Ishikawa (cell line): ENCODE measurements around the gene MUC15.

Experiments used
- CEBPB ChIP-seq: IDR thresholded peaks from 2 replicates; pipeline ENCODE4 v1.6.1; 2012
- EP300 ChIP-seq: IDR thresholded peaks from 2 replicates; pipeline ENCODE4 v1.6.1; 2012; ENCODE audit warnings: borderline replicate concordance
- RAD21 ChIP-seq: IDR thresholded peaks from 2 replicates; pipeline ENCODE4 v1.6.1; 2012; ENCODE audit warnings: low read depth
- TCF12 ChIP-seq: IDR thresholded peaks from 2 replicates; pipeline ENCODE4 v1.6.1; 2012; ENCODE audit warnings: low read depth
- YY1 ChIP-seq: IDR thresholded peaks from 2 replicates; pipeline ENCODE4 v1.6.1; 2012; ENCODE audit warnings: low read depth
- ZBTB7A ChIP-seq: IDR thresholded peaks from 2 replicates; pipeline ENCODE4 v1.6.1; 2012; ENCODE audit warnings: low read depth
- TF ChIP-seq, protein P1 (sequence below): IDR thresholded peaks from 2 replicates; pipeline ENCODE4 v1.6.1; 2012; ENCODE audit warnings: low read depth, mild to moderate bottlenecking
- TF ChIP-seq, protein P2 (sequence below): IDR thresholded peaks from 2 replicates; pipeline ENCODE4 v1.6.1; 2012

DNA sequence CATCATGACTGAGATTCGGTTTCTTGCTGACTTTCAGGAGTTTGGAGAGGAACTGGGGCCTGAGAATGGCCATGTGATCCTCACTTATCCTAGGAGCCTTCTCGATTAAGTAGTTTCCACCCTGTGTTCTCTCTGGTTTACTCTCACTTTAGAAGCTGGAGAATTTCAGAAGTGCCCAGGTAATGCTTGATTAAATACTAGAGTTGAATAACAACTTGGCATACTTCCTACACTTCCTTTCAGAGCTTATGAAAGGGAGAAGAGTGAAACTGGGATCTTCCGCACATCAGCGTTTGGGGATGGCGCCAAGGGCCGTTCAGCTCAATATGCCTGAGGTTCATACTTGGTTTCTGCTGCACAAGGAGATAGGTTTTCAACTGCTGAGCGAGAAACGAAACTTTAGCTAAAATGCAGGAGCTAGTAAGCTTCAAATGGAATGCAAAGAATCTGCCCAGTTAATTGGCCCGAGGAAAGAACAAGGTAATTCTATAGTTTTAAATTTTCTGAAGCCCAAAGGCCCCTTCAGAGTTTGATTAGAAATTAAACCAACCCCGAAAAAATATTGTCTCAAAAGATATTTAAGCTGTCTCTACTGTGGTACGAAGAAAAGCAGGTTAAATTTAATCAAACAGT is 823 bp upstream of the MUC15 start:
- TF ChIP-seq CEBPB (no peak), EP300 (no peak), ZBTB7A (no peak), RAD21 (no peak), TCF12 (no peak), YY1 (no peak)
- TF ChIP-seq, protein P1, sequence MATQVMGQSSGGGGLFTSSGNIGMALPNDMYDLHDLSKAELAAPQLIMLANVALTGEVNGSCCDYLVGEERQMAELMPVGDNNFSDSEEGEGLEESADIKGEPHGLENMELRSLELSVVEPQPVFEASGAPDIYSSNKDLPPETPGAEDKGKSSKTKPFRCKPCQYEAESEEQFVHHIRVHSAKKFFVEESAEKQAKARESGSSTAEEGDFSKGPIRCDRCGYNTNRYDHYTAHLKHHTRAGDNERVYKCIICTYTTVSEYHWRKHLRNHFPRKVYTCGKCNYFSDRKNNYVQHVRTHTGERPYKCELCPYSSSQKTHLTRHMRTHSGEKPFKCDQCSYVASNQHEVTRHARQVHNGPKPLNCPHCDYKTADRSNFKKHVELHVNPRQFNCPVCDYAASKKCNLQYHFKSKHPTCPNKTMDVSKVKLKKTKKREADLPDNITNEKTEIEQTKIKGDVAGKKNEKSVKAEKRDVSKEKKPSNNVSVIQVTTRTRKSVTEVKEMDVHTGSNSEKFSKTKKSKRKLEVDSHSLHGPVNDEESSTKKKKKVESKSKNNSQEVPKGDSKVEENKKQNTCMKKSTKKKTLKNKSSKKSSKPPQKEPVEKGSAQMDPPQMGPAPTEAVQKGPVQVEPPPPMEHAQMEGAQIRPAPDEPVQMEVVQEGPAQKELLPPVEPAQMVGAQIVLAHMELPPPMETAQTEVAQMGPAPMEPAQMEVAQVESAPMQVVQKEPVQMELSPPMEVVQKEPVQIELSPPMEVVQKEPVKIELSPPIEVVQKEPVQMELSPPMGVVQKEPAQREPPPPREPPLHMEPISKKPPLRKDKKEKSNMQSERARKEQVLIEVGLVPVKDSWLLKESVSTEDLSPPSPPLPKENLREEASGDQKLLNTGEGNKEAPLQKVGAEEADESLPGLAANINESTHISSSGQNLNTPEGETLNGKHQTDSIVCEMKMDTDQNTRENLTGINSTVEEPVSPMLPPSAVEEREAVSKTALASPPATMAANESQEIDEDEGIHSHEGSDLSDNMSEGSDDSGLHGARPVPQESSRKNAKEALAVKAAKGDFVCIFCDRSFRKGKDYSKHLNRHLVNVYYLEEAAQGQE: no peak
- TF ChIP-seq, protein P2, sequence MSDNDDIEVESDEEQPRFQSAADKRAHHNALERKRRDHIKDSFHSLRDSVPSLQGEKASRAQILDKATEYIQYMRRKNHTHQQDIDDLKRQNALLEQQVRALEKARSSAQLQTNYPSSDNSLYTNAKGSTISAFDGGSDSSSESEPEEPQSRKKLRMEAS: no peak
